ENCODE results near the gene MRPL58. TPM values are rescaled to one million over a fixed set of nuclear protein-coding genes. Genes with fewer than 3 reads are reported as not detected.

The MRPL58 gene
- polyA plus RNA-seq, 1 donor (not counting 4 experiments of a cell fraction or from before 2014, with no cell fraction given): 61.1 TPM

GRCh38 chr17:74987909-74988711 is 24.4 kb upstream of the MRPL58 start:
- no peak for DNase-seq (ENCODE audit: low read depth, low spot score)
- no peak for TF ChIP-seq EZH2 (IDR thresholded peaks at IDR 0.05; ENCODE audit: low read length)
- TF ChIP-seq, protein P1, sequence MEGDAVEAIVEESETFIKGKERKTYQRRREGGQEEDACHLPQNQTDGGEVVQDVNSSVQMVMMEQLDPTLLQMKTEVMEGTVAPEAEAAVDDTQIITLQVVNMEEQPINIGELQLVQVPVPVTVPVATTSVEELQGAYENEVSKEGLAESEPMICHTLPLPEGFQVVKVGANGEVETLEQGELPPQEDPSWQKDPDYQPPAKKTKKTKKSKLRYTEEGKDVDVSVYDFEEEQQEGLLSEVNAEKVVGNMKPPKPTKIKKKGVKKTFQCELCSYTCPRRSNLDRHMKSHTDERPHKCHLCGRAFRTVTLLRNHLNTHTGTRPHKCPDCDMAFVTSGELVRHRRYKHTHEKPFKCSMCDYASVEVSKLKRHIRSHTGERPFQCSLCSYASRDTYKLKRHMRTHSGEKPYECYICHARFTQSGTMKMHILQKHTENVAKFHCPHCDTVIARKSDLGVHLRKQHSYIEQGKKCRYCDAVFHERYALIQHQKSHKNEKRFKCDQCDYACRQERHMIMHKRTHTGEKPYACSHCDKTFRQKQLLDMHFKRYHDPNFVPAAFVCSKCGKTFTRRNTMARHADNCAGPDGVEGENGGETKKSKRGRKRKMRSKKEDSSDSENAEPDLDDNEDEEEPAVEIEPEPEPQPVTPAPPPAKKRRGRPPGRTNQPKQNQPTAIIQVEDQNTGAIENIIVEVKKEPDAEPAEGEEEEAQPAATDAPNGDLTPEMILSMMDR (optimal IDR thresholded peaks at IDR 0.05 in 1 of 3, IDR thresholded peaks at IDR 0.05 in 1 of 3, conservative IDR thresholded peaks at IDR 0.05 in 1 of 3; ENCODE audit: extremely low read depth in 1 of 3, insufficient read depth in 2 of 3, low read length in 3 of 3): peak in 2 of 3 experiments; percentile 32 to 44
- no peak for FAIRE-seq
- H2AFZ ChIP-seq (ENCODE audit: control insufficient read depth, low read length): peak overlapping the region; percentile 86
- H3K4me1 ChIP-seq (ENCODE audit: control insufficient read depth, extremely low read depth, insufficient read depth, low read length): peaks cover 29% of the 10 kb centered on the region
- peak overlapping the region; percentile 92 for H3K4me2 ChIP-seq (ENCODE audit: control insufficient read depth, extremely low read depth, insufficient read depth, low read depth, low read length)
- H3K27ac ChIP-seq (ENCODE audit: control insufficient read depth, insufficient read depth, low read length): no peak overlapping the region
- H3K9ac ChIP-seq (ENCODE audit: control insufficient read depth, extremely low read depth, insufficient read depth, low read length): peak overlapping the region; percentile 69
- H3K79me2 ChIP-seq (ENCODE audit: control insufficient read depth, insufficient read depth, low read length): peaks cover 2% of the 10 kb centered on the region
- no peaks in the 10 kb centered on the region for H4K20me1 ChIP-seq (ENCODE audit: control insufficient read depth, extremely low read depth, insufficient read depth, low read length)
- dilution Hi-C loops (cut with MboI; ENCODE audit: extremely low pct_ligation_motif_present, low sequenced_read_pairs): no loop called here
- H3K4me3 ChIP-seq (ENCODE audit: control insufficient read depth in 2 of 3, extremely low read depth in 1 of 3, insufficient read depth in 2 of 3, low read depth in 1 of 3, low read length in 3 of 3): peak overlapping the region; percentile 74 to 78 (median 76)
- H3K9me3 ChIP-seq (ENCODE audit: control insufficient read depth, low read depth, low read length): no peaks in the 10 kb centered on the region
- H3K36me3 ChIP-seq (ENCODE audit: control insufficient read depth in 2 of 2, extremely low read depth in 1 of 2, insufficient read depth in 2 of 2, low read length in 2 of 2): peaks cover 0 to 1% of the 10 kb centered on the region in 2 experiments
- no peaks in the 10 kb centered on the region for H3K9me1 ChIP-seq (ENCODE audit: control insufficient read depth, extremely low read depth, insufficient read depth, low read length)
- H3K27me3 ChIP-seq (ENCODE audit: control insufficient read depth, extremely low read depth, insufficient read depth, low read length): no peaks in the 10 kb centered on the region

- no peak overlapping the region for H3K4me3 ChIP-seq (ENCODE audit: control insufficient read depth in 2 of 3, extremely low read depth in 1 of 3, insufficient read depth in 2 of 3, low read depth in 1 of 3, low read length in 3 of 3)
- dilution Hi-C loops (cut with MboI; ENCODE audit: extremely low pct_ligation_motif_present, low sequenced_read_pairs): no loop called here
- peaks cover 2% of the 10 kb centered on the region for H3K79me2 ChIP-seq (ENCODE audit: control insufficient read depth, insufficient read depth, low read length)
- no peak overlapping the region for H3K9ac ChIP-seq (ENCODE audit: control insufficient read depth, extremely low read depth, insufficient read depth, low read length)
- FAIRE-seq (no peak), DNase-seq (ENCODE audit: low read depth, low spot score) (no peak)
- H3K9me3 ChIP-seq (ENCODE audit: control insufficient read depth, low read depth, low read length): no peaks in the 10 kb centered on the region
- TF ChIP-seq EZH2 (IDR thresholded peaks at IDR 0.05; ENCODE audit: low read length): no peak
- TF ChIP-seq, protein P1 (optimal IDR thresholded peaks at IDR 0.05 in 1 of 3, IDR thresholded peaks at IDR 0.05 in 1 of 3, conservative IDR thresholded peaks at IDR 0.05 in 1 of 3; ENCODE audit: extremely low read depth in 1 of 3, insufficient read depth in 2 of 3, low read length in 3 of 3): no peak
- H4K20me1 ChIP-seq (ENCODE audit: control insufficient read depth, extremely low read depth, insufficient read depth, low read length): no peaks in the 10 kb centered on the region
- no peak overlapping the region for H2AFZ ChIP-seq (ENCODE audit: control insufficient read depth, low read length)
- peaks cover 2% of the 10 kb centered on the region for H3K9me1 ChIP-seq (ENCODE audit: control insufficient read depth, extremely low read depth, insufficient read depth, low read length)
- H3K36me3 ChIP-seq (ENCODE audit: control insufficient read depth in 2 of 2, extremely low read depth in 1 of 2, insufficient read depth in 2 of 2, low read length in 2 of 2): peaks cover 0 to 1% of the 10 kb centered on the region in 2 experiments
- no peak overlapping the region for H3K27ac ChIP-seq (ENCODE audit: control insufficient read depth, insufficient read depth, low read length)
- no peaks in the 10 kb centered on the region for H3K27me3 ChIP-seq (ENCODE audit: control insufficient read depth, extremely low read depth, insufficient read depth, low read length)
- H3K4me2 ChIP-seq (ENCODE audit: control insufficient read depth, extremely low read depth, insufficient read depth, low read depth, low read length): no peak overlapping the region
- peaks cover 43% of the 10 kb centered on the region for H3K4me1 ChIP-seq (ENCODE audit: control insufficient read depth, extremely low read depth, insufficient read depth, low read length)
Observed at GRCh38 chr17:74990581-74991105, 21.8 kb upstream of the MRPL58 start.

All from keratinocyte (primary cell).